GM18511 (cell line): Measurements from ENCODE around the gene TMEM223.
"Not testable (repeated sequence)": the region's sequence is repeated elsewhere in the genome, so short reads cannot be mapped to it uniquely, and the experiment has no call there.

Experiments
- ATAC-seq: cut with Tn5 transposase; IDR thresholded peaks from one replicate; pipeline ENCODE4 v1.9.1; 2021; ENCODE audit warnings: mild to moderate bottlenecking, moderate library complexity; ENCODE audit not compliant: unreplicated experiment

The TMEM223 gene

GRCh38 chr11:62755086-62755615 is 36.7 kb downstream of the TMEM223 start:
- ATAC-seq: no peak

GRCh38 chr11:62753736-62754603 is 37.8 kb downstream of the TMEM223 start, which contains the start of gene ZBTB3:
ZBTB3 (minus strand) TSS chr11:62754160; CDS start chr11:62753664, 496 bp downstream.
- ATAC-seq: peak; percentile 96

GRCh38 chr11:62752994-62753735 is 38.6 kb downstream of the TMEM223 start:
- ATAC-seq: no peak

GRCh38 chr11:62752177-62752785 is 39.5 kb downstream of the TMEM223 start:
- no peak for ATAC-seq

- not testable (repeated sequence) for ATAC-seq
These were observed 41.9 kb downstream of the TMEM223 start for GRCh38 chr11:62749931-62750330.

GRCh38 chr11:62747475-62748160 is 44.2 kb downstream of the TMEM223 start:
- no peak for ATAC-seq
